GM18867 (cell line): ENCODE measurements around the gene NHERF2.

Experiments used
- ATAC-seq: cut with Tn5 transposase; IDR thresholded peaks from one replicate; pipeline ENCODE4 v1.9.1; 2021; ENCODE audit warnings: mild to moderate bottlenecking, moderate library complexity; ENCODE audit not compliant: unreplicated experiment

The NHERF2 gene

GRCh38 chr16:1990351-1991134, 36.2 kb upstream of the NHERF2 start:
- ATAC-seq: peak; percentile 5

DNA sequence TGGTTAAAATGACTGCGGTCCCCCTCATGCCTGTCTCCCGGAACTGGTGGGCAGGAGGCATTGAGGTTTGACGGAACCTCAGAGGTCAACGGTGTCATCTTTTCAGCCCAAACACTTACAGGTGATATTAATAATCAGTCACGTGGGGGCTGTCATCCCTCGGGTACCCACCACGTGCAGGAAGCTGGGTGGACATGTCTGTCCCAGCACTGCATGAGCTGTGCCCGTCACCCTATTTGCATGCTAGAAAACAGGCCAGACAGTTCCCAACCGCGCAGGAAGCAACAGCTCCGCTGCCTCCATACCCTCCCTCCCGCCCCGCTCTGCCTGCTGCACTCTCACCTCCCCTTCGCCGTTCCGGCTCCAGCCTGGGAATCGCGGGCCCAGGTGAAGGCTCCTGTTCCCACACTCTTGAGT, 35.6 kb upstream of the NHERF2 start:
- peak; percentile 38 for ATAC-seq

- ATAC-seq: no peak
Observed at GRCh38 chr16:1991588-1991947, 35.1 kb upstream of the NHERF2 start.

DNA sequence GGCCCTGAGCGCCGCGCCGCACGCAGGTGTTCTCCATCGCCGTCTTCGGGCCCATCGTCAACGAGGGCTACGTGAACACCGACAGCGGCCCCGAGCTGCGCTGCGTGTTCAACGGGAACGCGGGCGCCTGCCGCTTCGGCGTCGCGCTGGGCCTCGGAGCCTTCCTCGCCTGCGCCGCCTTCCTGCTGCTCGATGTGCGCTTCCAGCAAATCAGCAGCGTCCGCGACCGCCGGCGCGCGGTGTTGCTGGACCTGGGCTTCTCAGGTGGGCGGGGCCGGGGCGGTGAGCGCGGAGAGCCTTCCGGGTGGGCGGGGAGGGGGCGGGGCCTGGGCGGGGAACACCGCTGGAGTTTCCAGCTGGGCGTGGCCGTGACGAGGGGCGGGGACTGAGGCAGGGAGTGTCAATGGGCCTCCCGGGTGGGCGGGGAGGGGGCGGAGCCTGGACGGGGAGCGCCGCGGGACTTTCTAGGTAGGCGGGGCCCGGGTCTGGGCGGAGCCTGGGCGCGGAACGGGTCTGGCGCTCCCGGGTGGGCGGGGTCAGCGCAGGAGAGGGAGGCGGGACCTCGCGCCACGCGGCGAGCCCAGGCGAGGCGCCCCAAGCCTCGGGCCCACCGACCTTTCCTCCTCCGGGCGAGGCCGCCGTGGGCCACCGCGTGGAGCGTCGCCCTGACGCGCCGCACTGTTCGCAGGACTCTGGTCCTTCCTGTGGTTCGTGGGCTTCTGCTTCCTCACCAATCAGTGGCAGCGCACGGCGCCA, 34.6 kb upstream of the NHERF2 start:
- peak; percentile 50 for ATAC-seq

- ATAC-seq: no peak
Observed at GRCh38 chr16:1992704-1993317, 33.9 kb upstream of the NHERF2 start.

DNA sequence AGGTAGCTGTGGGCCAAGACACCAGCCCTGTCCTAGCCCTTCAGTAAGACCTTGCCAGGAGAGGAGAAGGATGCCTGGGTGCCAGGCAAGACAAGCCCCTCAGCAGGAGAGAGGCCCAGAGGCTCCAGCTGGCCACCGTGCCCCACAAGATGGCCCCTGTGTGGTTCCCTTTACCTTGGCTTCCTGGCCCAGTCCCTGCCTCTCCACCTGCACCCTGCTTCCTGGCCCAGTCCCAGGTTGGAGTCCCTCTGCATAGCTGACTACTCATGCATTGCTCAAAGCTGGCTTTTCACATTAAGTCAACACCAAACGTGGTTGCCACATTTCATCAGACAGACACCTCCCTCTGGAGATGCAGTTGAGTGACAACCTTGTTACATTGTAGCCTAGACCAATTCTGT, 33.0 kb upstream of the NHERF2 start:
- no peak for ATAC-seq

- no peak for ATAC-seq
Observed at GRCh38 chr16:1997494-1998359, 29.0 kb upstream of the NHERF2 start.

GRCh38 chr16:1998360-1998835, 28.3 kb upstream of the NHERF2 start:
- no peak for ATAC-seq

GRCh38 chr16:1998852-1999801, 27.6 kb upstream of the NHERF2 start:
- ATAC-seq: no peak

DNA sequence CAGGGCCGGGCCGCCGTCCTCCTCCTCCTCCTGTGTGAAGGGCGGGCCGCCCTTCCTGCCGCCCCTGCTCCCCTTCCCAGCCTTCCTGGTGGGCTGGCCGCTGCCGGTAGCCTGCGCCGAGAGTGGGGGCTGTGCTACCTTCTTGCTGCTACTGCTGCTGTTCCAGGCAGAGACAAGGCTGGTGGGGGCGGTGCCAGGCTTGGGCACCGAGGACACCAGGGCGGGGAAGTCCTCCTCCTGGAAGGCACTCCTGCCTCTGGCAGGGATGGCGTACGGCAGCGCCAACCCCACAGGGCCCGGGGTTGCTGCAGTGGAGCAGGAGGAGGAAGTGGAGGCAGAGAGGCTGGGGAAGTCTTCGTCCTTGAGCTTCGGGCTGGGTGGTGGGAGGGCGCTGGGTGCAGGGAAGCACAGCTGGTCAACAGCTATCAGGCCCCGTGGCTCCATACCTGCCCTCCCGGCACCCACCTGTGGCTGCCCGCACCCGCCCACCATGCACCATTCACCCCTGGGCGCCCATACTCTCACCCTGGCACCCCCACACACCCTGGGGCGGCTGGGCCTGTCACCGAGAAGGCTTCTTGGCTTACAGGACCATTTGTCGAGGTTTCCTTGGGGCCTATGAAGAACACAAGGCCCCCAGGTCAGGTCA, 26.7 kb upstream of the NHERF2 start:
- no peak for ATAC-seq

GRCh38 chr16:2001035-2001434, 25.7 kb upstream of the NHERF2 start:
- ATAC-seq: no peak

- no peak for ATAC-seq
Observed at GRCh38 chr16:2001456-2002355, 25.0 kb upstream of the NHERF2 start.

DNA sequence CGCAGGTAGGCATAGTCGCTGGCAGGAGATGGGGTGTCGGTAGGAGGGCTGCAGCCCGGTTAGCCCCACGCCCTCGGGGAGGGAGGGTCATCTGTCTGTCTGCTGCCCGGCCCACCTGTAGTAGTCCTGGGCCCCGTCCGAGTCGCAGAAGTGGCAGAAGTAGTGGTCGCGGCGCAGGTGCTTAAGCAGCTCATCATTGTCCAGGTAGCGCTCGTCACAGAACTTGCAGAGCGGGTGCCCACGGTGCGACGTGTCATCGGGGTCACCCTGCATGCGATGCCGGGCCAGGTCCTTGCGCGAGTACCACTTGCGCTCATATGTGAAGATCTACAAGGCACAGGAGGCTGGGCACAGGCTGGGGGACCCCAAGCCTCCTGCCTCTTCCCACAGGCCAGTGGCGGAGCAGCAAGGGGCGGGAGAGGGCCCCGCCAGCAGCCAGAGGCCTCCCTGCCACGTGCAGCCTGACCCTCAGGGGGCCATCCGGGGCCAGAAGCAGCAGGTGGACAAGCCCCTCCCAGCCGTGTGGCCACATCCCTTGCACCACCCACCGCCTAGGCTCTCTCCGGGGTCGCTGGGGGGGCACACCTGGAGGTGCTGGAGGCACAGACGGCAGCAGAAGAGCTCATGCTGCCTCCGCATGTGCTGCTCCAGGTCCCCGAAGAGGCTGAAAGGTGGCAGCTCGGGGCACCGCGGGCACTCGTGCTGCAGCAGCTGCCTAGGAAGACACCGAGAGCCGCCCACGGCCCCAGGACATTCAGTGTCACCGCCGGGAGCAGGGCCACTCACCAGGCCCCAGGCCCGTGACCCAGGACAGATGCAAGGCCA, 24.1 kb upstream of the NHERF2 start:
- ATAC-seq: no peak

DNA sequence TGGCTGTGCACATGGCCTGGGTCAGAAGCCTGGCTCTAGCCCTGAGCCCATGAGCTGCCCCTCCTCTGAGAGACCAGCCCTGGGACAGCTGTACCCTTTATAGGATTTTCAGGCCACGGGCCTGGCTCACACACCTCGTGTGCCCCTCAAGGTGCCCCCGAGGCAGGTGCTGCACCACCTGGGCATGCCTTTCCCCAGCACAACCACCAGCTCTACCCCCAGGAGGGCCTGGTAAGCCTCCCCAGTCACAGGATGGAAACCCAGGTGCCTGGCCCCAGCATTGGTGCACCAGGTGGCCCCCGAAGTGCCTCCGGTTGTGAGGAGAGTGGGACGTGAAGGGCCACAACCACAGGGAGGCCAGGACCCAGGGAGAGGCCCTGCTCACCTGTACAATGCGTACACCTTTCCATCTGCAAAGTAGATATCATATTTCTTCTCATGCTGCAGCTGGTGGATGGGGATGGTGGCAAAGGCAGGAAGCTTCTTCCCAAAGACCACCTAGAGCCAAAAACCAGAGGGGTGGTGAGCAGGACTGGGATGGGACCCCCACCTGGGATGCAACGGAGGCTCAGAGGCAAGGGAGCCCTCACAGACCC, 23.4 kb upstream of the NHERF2 start:
- ATAC-seq: no peak

DNA sequence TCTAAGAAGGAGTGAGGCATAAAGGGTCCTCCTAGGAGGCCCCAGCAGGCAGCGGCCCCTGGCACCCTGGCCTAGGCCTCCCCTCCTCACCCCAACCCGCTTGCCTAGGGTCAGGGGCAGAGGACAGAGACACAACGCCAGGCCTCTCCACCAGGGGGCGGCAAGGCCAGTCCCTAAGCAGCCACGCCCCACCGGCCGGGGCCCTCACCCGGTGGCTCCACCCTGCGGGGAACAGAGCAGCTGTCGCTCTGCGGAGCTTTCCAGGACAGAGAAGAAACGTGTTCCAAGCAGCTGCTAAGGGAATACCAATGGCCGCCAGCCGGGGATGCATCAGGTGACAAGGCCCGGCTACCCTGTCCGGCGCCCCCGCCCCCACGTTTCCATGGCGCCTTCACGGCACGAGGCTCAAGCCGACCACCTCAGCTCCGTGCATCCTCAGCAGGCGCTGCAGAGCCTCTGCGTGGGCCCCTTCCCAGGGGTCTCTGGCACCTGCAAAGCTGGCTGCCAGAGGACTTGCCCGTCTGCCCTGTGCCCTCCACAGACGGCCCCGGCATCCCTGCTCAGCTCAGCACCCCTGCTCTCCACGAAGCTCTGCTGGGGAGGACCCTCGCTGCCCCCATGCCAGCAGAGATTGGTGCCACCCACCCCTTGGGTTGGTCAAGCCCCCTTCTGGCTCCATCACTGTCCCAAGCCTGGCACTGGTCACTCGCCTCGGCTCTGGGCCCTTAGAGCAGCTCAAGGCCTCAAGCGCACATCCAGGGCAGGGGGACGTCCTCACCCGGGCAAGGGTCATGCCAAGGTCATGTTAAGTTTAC, 22.7 kb upstream of the NHERF2 start:
- ATAC-seq: peak; percentile 74
